OCI-LY7 (cell line): Measurements from ENCODE around the gene PTRHD1.

Experiments
- EZH2phosphoT487 ChIP-seq: fragments of 200-600 bp; sonication (generic); IDR thresholded peaks from 2 replicates; pipeline ENCODE4 v1.6.1; 2018; ENCODE audit warnings: low read depth, borderline replicate concordance, mild to moderate bottlenecking, mixed run types, antibody characterized with exemption, low read length, moderate library complexity, mixed read lengths
- TF ChIP-seq, protein P1 (sequence below): fragments of 200-600 bp; sonication (generic); conservative IDR thresholded peaks from 2 replicates; pipeline ENCODE4 v1.5.1; 2014; ENCODE audit warnings: mild to moderate bottlenecking, antibody characterized with exemption, low read length, moderate library complexity, mixed read lengths

DNA sequence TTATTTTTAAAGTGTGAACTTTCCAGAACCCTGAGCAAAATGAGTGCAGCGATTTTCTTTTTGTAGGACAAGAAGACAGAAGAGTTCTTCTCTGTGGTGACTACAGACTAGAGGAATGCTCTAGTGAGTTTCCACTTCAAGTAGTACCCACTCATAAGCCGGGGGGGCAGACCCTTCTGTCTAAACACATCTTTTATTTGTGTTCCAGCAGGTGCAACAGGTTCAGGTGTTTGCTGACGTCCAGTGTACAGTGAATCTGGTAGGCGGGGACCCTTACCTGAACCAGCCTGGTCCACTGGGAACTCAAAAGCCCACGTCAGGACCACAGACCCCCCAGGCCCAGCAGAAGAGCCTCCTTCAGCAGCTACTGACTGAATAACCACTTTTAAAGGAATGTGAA is 25.2 kb downstream of the PTRHD1 start:
- TF ChIP-seq, protein P1, sequence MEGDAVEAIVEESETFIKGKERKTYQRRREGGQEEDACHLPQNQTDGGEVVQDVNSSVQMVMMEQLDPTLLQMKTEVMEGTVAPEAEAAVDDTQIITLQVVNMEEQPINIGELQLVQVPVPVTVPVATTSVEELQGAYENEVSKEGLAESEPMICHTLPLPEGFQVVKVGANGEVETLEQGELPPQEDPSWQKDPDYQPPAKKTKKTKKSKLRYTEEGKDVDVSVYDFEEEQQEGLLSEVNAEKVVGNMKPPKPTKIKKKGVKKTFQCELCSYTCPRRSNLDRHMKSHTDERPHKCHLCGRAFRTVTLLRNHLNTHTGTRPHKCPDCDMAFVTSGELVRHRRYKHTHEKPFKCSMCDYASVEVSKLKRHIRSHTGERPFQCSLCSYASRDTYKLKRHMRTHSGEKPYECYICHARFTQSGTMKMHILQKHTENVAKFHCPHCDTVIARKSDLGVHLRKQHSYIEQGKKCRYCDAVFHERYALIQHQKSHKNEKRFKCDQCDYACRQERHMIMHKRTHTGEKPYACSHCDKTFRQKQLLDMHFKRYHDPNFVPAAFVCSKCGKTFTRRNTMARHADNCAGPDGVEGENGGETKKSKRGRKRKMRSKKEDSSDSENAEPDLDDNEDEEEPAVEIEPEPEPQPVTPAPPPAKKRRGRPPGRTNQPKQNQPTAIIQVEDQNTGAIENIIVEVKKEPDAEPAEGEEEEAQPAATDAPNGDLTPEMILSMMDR = no peak
- no peak for TF ChIP-seq EZH2phosphoT487
